Fibroblast of pulmonary artery (primary cell): Measurements from ENCODE around the gene FNDC4.
A peak's percentile ranks its signal among the peaks of the same experiment; 100 is the strongest.

Experiments
- DNase-seq: peaks from one replicate; pipeline ENCODE4 v3.0.0-alpha.2; 2010; ENCODE audit warnings: low read depth
- H3K4me3 ChIP-seq: replicated peaks from 2 replicates; pipeline ENCODE4 v1.5.1; 2011; ENCODE audit warnings: low read depth, mild to moderate bottlenecking, control low read depth, low read length, moderate library complexity
- TF ChIP-seq, protein P1 (sequence below): IDR thresholded peaks from 2 replicates; pipeline ENCODE4 v1.5.1; 2011; ENCODE audit warnings: mild to moderate bottlenecking, control low read depth, low read length, inconsistent platforms; ENCODE audit errors: missing control alignments

FNDC4 gene

DNA sequence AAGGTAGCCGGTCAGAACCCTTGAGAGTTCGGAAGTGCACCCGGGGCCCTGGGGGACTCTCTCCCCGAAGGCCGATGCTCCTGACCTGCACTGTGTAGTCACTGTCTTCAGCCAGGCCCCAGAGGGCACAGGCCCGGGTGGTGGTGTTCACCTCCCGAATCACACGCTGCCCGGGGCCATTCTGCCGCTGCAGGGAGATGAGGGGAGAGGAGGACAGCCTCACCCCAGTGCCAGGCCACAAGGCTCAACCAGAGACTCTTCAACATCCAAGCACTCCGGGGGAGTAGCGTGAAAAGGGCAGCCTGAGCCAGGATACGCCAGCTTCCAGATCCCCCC lies 1.1 kb downstream of the FNDC4 start:
- peak overlapping the region; percentile 69 for H3K4me3 ChIP-seq
- TF ChIP-seq, protein P1, sequence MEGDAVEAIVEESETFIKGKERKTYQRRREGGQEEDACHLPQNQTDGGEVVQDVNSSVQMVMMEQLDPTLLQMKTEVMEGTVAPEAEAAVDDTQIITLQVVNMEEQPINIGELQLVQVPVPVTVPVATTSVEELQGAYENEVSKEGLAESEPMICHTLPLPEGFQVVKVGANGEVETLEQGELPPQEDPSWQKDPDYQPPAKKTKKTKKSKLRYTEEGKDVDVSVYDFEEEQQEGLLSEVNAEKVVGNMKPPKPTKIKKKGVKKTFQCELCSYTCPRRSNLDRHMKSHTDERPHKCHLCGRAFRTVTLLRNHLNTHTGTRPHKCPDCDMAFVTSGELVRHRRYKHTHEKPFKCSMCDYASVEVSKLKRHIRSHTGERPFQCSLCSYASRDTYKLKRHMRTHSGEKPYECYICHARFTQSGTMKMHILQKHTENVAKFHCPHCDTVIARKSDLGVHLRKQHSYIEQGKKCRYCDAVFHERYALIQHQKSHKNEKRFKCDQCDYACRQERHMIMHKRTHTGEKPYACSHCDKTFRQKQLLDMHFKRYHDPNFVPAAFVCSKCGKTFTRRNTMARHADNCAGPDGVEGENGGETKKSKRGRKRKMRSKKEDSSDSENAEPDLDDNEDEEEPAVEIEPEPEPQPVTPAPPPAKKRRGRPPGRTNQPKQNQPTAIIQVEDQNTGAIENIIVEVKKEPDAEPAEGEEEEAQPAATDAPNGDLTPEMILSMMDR, result no peak
- no peak for DNase-seq

DNA sequence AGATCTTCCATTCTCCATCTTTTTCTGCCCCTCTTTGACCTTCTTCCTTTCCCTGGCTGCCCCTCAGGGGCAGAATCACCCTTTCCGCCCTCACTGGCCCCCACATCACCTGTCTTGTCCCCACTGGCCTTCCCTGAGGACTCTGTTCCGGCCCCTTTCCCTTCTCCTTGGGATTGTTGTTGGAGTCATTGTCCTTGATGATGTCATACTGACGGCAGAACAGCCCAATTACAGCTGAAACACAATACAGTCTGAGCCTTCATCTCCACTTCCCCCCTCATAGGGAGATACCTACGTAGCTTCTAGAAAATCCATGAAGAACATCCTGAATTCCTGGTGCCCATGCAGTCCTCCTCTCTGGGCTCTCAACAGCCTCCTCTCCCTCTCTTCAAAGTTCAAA lies 2.4 kb downstream of the FNDC4 start:
- TF ChIP-seq, protein P1, result no peak
- DNase-seq, result no peak
- no peak overlapping the region for H3K4me3 ChIP-seq

DNA sequence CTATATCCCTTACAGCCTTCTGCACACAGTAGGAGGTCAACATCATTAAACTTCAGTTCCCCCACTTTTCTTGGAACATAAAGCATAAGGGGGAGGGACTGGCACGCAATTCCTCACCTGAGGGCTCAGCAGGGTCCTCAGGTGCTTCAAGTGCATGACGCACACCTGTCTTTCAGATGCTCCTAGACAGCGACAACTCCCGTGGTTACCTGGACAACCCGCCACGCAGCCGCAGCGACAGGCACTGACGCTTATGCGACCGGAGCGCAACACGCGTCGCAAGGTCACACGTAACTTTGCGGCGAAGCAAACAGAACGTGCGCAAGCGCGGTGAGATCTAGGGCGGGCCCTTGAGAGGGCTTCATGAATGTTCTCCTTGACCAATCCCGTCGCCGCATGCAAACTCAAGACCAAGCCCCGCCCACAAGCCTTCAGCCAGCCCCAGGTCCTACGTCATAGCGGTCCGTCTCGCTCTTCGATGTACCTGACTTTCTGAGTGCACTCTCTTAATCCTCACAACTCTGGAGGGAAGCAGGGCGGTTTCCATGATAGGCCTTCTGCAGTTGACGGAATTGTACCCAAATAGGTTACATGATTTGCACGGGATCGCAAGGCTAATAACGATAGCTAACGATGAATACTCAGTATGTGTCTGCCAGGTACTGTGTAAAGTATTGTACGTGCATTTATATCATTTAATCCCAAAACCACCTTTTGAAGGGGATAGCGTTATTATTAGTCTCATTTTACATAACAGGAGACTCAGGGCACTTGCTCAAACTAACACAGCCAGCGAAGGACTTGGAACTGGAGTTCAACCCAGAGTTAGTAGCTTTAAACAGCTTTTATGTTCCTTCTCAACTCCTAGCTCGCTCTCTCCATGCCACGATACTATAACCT lies 5.3 kb downstream of the FNDC4 start, which contains the start of gene IFT172:
IFT172 (minus strand) TSS at position 246 of the 900 bp plus-strand sequence; CDS start at position 156, 90 bp downstream.
- TF ChIP-seq, protein P1, result no peak

DNA sequence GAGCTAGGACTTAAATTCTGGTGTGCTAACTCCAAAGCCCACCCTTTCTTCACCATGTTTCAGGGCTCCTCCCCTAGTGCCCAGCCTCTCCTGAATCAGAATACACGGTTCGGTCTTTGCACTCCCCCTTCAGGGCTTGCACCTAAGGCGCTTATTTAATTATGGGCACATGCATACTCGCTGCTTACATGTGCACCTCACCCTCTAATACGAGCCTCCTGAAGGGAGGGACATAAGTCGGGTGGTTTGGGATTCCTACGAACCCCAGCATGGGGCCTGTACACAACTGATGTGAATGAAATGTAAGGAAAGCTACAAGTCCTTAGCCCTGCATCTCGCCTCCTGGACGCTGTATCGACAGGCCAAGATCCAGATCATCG lies 5.9 kb downstream of the FNDC4 start:
- peak; percentile 33 for DNase-seq
- peak overlapping the region; percentile 79 for H3K4me3 ChIP-seq
- TF ChIP-seq, protein P1, result no peak

More for the DNA sequence above, 5.3 kb downstream of the FNDC4 start, which contains the start of gene IFT172:
- DNase-seq, result peak; percentile 99
- H3K4me3 ChIP-seq, result peak within 1 kb of the TSS; percentile 79

DNA sequence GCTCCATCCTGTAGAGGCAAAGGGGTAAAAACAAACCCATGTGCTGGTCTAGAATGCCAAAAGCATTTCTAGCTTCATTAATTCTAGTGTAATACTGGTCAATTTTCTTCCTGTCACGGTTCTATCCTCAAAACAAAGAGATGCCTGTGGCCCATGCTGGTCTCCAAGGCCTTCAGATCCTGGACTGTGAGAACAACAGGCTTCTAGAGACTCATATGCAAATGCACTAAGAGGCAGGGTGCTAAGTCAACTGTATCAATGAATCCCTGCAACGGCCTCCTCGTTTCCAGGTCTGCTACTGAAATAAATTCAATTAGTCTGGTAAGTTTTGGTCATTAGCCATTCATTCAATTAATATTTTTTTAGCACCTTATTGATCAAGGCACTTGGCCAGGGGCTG lies 9.5 kb downstream of the FNDC4 start:
- no peak overlapping the region for H3K4me3 ChIP-seq
- TF ChIP-seq, protein P1, result no peak
- DNase-seq, result no peak

DNA sequence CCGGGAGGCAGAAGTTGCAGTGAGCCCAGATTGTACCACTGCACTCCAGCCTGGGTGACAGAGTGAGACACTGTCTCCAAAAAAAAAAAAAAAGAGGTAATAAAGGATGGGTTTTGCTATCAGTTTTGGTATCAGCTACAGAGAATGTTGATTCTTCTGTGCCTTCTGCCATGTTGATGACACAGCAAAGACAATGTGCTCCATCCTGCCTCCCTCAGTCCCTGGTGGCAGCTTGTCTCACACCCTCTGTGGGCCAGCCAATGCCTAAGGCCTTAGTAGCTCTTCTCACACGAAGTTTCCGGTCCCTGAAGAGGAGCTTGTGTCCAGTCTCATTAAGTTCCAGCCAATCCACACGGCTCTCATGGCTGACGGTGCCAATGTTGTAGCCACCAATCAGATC lies 23.0 kb downstream of the FNDC4 start:
- no peak for DNase-seq
- TF ChIP-seq, protein P1, result no peak
- H3K4me3 ChIP-seq, result no peak overlapping the region
